22Rv1 (cell line): ENCODE results near the gene NUP188.

Experiments used
- H3K27ac ChIP-seq: fragments of 450-650 bp; 2 replicates; pipeline ENCODE4 v1.5.1; 2017
- ZFX ChIP-seq: fragments of 450-650 bp; IDR thresholded peaks from 2 replicates; pipeline ENCODE4 v1.6.1; 2017; ENCODE audit warnings: antibody characterized with exemption, borderline replicate concordance
- TF ChIP-seq, protein P1 (sequence below): fragments of 450-650 bp; IDR thresholded peaks from 2 replicates; pipeline ENCODE4 v1.5.1; 2017; ENCODE audit warnings: mild to moderate bottlenecking

The NUP188 gene

DNA sequence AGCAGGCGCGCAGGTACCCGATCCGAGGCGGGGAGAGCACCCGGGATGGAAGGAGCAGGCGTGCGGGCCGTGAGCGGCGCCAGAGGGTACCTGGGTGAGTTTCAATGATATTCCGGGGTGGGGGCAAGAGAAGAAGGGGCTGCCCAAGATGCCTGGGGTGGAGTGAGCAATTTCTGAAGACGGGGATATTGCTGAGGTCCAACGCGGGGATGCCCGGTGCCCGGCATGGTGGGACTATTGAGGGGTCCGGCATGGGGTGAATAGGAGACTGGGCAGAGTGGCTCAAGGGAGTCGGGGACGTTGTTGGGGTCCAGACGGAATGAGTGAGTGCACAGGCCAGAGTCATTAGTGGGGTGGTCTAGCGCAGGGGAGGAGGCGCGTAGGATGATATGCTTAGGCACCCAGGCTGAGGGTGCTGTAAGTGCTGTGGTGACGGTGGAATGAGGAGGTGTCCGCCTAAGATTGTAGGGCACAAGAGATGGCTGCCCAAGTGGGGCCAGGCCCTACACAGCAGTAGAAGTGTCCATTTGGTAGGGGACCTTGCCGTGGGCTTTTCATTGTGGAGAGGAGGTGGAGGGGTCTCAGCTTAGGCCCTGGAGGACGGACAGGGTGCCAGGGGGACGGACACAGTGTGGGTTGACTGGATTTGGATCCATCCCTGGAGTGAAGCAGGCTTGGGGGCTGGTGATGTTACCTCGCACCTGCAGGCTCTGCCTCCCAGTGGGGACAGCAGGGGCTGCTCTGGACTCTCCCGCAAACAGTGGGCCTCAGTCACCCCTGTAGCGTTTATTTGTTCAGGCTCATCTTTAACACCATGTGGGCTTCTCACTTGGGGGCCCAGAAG is 89.6 kb downstream of the NUP188 start:
- peak overlapping the region; percentile 77 for H3K27ac ChIP-seq
- no peak for TF ChIP-seq ZFX

DNA sequence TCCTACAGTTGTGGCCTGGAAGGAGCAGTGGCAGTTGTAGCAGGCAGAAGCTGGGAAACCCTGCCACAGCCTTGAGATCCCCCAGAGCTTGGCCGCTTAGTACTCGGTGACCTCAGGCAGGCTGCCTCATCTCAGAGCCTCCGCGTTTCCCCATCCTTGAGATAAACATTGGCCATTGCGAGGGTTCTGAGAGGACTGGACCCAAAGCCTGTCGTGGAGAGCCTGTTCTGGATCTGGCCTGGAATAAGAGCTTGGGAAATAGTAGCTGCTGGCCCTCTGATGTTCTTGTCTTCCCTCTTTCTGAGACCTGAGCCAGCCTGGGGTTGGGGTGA is 90.2 kb downstream of the NUP188 start:
- H3K27ac ChIP-seq, result peak overlapping the region; percentile 2; the same call in 1 of the 2 replicates
- no peak for TF ChIP-seq ZFX
- TF ChIP-seq, protein P1, sequence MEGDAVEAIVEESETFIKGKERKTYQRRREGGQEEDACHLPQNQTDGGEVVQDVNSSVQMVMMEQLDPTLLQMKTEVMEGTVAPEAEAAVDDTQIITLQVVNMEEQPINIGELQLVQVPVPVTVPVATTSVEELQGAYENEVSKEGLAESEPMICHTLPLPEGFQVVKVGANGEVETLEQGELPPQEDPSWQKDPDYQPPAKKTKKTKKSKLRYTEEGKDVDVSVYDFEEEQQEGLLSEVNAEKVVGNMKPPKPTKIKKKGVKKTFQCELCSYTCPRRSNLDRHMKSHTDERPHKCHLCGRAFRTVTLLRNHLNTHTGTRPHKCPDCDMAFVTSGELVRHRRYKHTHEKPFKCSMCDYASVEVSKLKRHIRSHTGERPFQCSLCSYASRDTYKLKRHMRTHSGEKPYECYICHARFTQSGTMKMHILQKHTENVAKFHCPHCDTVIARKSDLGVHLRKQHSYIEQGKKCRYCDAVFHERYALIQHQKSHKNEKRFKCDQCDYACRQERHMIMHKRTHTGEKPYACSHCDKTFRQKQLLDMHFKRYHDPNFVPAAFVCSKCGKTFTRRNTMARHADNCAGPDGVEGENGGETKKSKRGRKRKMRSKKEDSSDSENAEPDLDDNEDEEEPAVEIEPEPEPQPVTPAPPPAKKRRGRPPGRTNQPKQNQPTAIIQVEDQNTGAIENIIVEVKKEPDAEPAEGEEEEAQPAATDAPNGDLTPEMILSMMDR, result no peak

DNA sequence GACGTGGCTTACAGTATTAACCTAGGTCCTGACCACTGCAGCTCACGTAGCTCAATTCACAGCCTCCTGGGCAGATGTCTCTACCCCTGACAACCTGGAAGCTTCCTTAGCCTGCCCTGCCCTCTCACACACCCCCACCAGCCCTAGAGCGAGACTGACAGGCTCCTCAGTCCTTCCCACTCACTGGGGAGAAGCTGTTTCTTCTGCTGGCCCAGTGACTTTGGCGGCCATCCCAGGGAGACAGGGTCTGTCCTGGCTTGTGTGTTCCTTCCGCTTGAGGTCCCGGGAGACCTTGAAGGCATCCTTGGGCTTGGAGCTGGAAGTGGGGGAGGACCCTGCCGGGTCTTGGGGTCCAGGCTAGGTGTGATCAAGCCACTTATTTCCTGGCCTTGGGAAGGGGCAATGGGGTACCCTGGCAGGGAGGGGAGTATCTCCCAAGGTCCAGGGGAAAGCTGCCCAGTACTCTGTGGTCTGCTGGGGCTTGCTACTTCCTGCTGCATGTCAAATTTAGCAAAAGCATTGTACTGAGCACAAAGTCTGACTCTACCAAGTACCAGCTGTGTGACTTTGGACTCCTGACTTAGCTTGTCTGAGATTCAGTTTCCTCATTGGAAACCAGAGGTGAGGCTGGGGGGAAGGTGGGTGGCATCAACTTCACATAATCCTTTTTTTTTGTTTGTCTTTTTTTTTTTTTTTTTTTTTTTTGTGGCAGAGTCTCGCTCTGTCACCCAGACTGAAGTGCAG is 90.8 kb downstream of the NUP188 start:
- peak overlapping the region; percentile 2; the same call in 1 of the 2 replicates for H3K27ac ChIP-seq

DNA sequence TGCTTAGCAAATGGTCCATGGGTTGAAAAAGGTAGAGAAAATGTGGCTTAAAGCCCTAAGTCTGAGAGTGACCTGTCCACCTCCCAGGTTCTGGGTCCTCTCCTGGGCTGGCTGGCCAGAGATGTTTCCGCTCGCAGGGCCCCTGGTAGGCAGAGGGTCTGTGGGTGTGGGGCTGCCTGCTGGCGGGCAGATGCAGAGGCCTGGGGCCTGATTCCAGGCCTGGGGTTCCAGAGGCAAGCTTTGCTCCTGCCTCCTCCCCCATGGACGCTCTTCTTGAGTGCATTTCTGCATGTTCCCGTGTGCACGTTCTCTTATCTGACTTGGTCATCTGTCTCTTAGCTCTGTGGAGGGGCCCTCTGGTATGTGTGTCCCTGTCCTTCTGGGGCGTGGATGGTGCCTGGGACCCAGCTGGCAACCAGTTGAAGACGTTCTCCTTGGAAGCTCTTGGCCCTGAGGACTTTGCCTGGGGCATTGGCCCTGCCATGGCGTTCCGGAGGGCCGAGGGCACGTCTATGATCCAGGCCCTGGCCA is 92.7 kb downstream of the NUP188 start:
- no peak overlapping the region for H3K27ac ChIP-seq
- no peak for TF ChIP-seq ZFX

More for the DNA sequence above, 90.8 kb downstream of the NUP188 start:
- TF ChIP-seq, protein P1, result no peak
- TF ChIP-seq ZFX, result no peak

DNA sequence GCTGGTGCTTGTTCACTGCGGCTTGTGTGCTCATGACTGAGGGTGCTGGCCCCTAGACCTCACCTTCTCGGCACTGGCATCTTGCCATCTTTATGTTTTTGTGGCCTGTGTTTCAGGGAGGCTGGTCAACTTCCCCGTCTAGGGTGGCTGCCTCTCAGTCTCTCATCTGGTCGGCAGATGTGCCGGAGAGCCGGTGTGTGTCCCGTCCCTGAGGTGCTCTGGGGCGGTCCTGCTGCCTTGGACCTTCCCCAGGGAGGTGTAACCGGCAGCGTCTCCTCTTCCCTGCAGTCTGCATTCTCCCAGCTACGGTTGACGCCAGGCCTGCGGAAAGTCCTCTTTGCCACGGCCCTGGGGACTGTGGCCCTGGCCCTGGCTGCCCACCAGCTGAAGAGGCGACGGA is 94.5 kb downstream of the NUP188 start:
- TF ChIP-seq, protein P1, result no peak
- TF ChIP-seq ZFX, result no peak
- no peak overlapping the region for H3K27ac ChIP-seq

DNA sequence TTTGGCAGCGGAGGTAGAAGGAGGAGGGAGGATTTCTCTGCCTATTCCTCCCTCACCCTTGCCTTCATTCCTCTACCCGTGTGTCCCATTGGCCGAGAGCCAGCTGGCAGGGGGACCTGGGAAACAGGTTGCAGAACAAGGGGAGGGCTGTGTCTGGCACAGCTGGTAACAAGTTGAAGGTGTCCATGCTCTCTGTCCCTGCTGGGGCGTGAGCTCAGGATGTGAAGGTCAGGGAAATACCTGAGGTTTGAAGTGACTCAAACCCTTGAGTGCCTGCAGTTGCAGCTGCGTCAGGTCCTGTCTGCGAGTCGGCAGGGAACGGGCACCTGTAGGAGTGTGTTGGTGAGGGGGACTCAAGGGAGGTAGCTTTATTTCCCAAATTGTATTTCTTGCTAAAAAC is 105.1 kb downstream of the NUP188 start:
- peak overlapping the region; percentile 88 for H3K27ac ChIP-seq
- TF ChIP-seq, protein P1, result no peak
- no peak for TF ChIP-seq ZFX

DNA sequence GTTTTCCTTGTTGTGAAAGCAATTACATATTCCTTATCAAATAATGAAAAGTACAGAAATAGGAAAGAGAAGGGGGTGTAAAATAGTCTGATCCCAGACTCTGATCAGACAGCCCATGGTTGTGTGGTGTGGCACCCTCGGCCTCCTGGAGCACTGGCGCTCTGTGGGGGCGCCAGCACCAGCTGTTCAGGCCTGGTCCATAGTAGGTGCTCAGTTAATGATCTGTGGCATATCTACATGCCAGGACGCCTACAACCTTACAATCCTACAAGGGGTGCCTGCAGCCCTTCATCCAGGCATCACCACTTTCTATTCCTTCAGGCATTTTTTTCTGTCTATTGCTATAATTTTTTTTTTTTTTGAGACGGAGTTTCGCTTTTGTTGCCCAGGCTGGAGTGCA is 105.5 kb downstream of the NUP188 start:
- TF ChIP-seq ZFX, result no peak
- TF ChIP-seq, protein P1, result no peak
- peak overlapping the region; percentile 88 for H3K27ac ChIP-seq

DNA sequence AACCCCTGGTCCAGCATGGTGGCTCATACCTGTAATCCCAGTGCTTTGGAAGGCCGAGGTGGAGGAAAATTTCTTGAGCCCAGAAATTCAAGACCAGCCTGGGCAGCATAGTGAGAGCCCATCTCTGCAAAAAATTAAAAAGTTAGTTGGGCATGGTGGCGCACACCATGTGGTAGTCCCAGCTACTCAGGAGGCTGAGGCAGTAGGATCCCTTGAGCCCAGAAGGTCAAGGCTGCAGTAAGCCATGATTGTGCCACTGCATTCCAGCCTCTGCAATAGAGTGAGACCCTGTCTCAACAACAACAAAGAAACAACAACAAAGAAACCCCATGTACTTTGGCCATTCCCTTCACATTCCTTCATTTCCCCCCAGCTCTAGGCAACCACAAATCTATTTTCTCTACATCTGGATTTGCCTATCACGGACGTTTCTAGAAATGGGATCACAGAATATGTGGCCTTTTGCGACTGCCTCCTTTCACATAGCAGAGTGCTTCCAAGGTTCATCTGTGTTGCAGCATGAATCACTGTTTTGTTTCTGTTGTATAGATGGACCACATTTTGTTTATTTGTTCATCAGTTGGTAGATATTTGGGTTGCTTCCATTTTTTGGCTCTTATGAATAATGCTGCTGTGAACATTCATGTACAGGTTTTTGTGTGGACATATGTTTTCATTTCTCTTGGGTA is 106.8 kb downstream of the NUP188 start:
- H3K27ac ChIP-seq, result no peak overlapping the region
- TF ChIP-seq, protein P1, result no peak
- TF ChIP-seq ZFX, result no peak
